CD4-positive, CD25-positive, alpha-beta regulatory T cell (primary cell): Measurements from ENCODE around the gene MRPL34. TPM values are rescaled to one million over a fixed set of nuclear protein-coding genes. Genes with fewer than 3 reads are reported as not detected.
"Not testable (repeated sequence)": the region's sequence is repeated elsewhere in the genome, so short reads cannot be mapped to it uniquely, and the experiment has no call there.

ENCODE experiments used
- ATAC-seq, 2 donors: fragments of 150-1000 bp; cut with Tn5 transposase; one replicate each; pipeline ENCODE4 v1.10.0; 2021; ENCODE audit warnings: low read depth in 2 of 2, moderate number of reproducible peaks in 2 of 2, moderate library complexity in 1 of 2
- DNase-seq, 3 donors: peaks; one replicate each; pipeline versions ENCODE4 v3.0.0 to v3.0.0-alpha.2; 2012 to 2022; ENCODE audit warnings: mixed read lengths in 1 of 3
- H3K27ac ChIP-seq: one replicate; pipeline ENCODE4 v1.7.0; 2013; ENCODE audit warnings: mild to moderate bottlenecking, low read length; ENCODE audit not compliant: insufficient read depth, poor library complexity, severe bottlenecking
- H3K27me3 ChIP-seq: one replicate; pipeline ENCODE4 v1.7.0; 2013; ENCODE audit warnings: low read length; ENCODE audit not compliant: control insufficient read depth, insufficient read depth
- H3K36me3 ChIP-seq: one replicate; pipeline ENCODE4 v1.7.0; 2013; ENCODE audit warnings: mild to moderate bottlenecking, low read length, moderate library complexity; ENCODE audit not compliant: control insufficient read depth, insufficient read depth
- H3K4me1 ChIP-seq: 2 replicates; pipeline ENCODE4 v1.7.0; 2013; ENCODE audit warnings: mild to moderate bottlenecking, low read length; ENCODE audit not compliant: insufficient read depth, control insufficient read depth, poor library complexity, severe bottlenecking
- H3K4me3 ChIP-seq: one replicate; pipeline ENCODE4 v1.7.0; 2013; ENCODE audit warnings: low read depth, mild to moderate bottlenecking, low read length, moderate library complexity
- H3K9me3 ChIP-seq, 2 experiments: 1 replicate in 1 of 2; 2 replicates in 1 of 2; pipeline ENCODE4 v1.7.0; 2013; ENCODE audit warnings: low read length in 2 of 2, mild to moderate bottlenecking in 1 of 2, moderate library complexity in 1 of 2; ENCODE audit not compliant: control insufficient read depth in 2 of 2
- H3K27ac Mint-ChIP-seq, 3 donors: one replicate each; pipeline ENCODE4 v1.8.0; 2020 to 2022; ENCODE audit warnings: mild to moderate bottlenecking in 3 of 3, mixed read lengths in 3 of 3, moderate library complexity in 2 of 3
- H3K27me3 Mint-ChIP-seq: one replicate; pipeline ENCODE4 v1.8.0; 2022; ENCODE audit warnings: mild to moderate bottlenecking, mixed read lengths
- H3K36me3 Mint-ChIP-seq: one replicate; pipeline ENCODE4 v1.8.0; 2020; ENCODE audit warnings: mixed read lengths
- H3K4me1 Mint-ChIP-seq, 4 donors: one replicate each; pipeline ENCODE4 v1.8.0; 2020 to 2022; ENCODE audit warnings: mixed read lengths in 4 of 4, mild to moderate bottlenecking in 1 of 4
- H3K4me3 Mint-ChIP-seq, 4 donors: one replicate each; pipeline ENCODE4 v1.8.0; 2020 to 2022; ENCODE audit warnings: mild to moderate bottlenecking in 4 of 4, mixed read lengths in 4 of 4, moderate library complexity in 3 of 4
- H3K9me3 Mint-ChIP-seq, 7 donors: one replicate each; pipeline ENCODE4 v1.8.0; 2020 to 2022; ENCODE audit warnings: mixed read lengths in 7 of 7, mild to moderate bottlenecking in 3 of 7, moderate library complexity in 2 of 7
- polyA plus RNA-seq, 4 donors: library from polyadenylated mRNA; unstranded; fragments of 300-500 nt; fragmentation: Illumina TruSeq; gene quantifications; one replicate each; pipeline ENCODE4 v1.2.3, GENCODE V29; 2021
- total RNA-seq: library from RNA; stranded (reverse); gene quantifications from one replicate; pipeline ENCODE4 v1.2.3, GENCODE V29; 2022

Gene MRPL34
- total and polyA plus RNA-seq, 5 donors from 2014 or later = 37.1 to 248 (median 231) TPM

DNA sequence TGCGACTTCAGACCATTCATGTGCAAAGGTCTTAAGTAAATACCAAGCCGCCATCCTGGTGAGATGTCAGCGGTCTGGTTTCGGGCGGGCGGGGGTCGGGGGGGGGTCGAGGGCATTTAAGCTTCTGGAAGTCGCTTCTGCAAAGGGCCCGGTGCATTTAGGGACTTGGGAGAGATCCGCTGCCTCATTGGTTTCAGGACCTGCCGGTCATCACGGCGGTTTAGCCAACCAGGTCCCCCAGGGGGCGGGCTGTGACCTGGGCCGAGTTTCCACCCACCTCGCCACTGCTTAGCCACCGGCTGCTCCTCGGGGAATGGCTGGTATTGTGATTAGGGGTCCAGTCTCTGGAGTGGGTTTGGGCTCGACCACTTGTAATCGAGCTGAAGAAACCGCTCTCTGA, 16.2 kb upstream of the MRPL34 start:
- DNase-seq = peak in 1 of 3 donors; percentile 73
- peaks cover 0 to 5% (median 2%) of the 10 kb centered on the region in 4 donors for H3K4me1 Mint-ChIP-seq
- no peak for ATAC-seq
- Histone ChIP-seq H3K27me3 (no peaks in the 10 kb centered on the region), H3K9me3 (no peaks in the 10 kb centered on the region), H3K27ac (no peak overlapping the region), H3K4me3 (no peak overlapping the region), H3K4me1 (peaks cover 11% of the 10 kb centered on the region), H3K36me3 (no peaks in the 10 kb centered on the region)
- no peak overlapping the region for H3K4me3 Mint-ChIP-seq
- H3K27ac Mint-ChIP-seq = no peak overlapping the region
- H3K36me3 Mint-ChIP-seq = no peaks in the 10 kb centered on the region
- H3K9me3 Mint-ChIP-seq = peaks cover 0 to 1% (median 0%) of the 10 kb centered on the region in 7 donors
- H3K27me3 Mint-ChIP-seq = peaks cover 11% of the 10 kb centered on the region

DNA sequence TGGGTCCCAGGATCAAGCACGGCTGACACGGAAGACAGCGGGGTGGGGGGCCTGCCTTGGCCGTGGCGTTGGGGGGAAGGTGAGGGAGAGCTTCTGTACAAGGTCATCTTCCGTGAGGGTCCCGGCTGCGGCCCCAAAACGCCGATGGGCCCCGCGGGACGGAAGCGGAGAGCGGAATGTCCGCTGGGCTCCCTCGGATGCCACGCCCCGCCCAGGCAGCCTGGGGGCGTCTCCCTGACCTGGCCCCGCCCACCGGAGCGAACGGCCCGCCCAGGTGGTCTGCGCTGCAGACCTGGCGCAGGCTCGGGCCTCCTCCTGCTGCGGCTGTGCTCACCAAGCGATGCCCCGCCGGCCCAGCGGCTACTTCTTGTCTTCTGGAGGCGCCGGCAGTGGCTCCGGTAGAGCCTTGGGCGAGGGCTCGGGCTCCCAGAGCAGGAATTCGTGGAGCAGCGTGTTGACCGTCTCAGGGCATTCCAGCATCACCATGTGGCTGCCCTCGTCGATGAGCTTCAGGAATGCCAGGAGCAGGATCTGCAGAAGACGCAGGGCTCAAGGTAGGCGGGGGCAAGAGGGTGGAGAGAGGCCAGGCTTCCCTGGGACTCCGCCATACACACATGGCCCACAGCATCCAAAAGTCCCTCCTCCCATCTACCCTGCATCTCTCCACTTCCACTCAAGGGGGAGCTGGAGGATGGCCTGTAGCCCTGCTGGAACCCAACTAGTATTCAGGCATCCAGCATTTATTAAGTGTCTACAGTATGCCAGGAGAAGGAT, 13.2 kb upstream of the MRPL34 start:
- Histone ChIP-seq H3K4me1 (peaks cover 11% of the 10 kb centered on the region), H3K36me3 (no peaks in the 10 kb centered on the region), H3K27me3 (no peaks in the 10 kb centered on the region), H3K4me3 (peak overlapping the region; percentile 66), H3K27ac (peak overlapping the region; percentile 23), H3K9me3 (no peaks in the 10 kb centered on the region)
- H3K27ac Mint-ChIP-seq = peak overlapping the region in 1 of 3 donors; percentile 59
- ATAC-seq = peak; percentile 93 to 96
- no peaks in the 10 kb centered on the region for H3K36me3 Mint-ChIP-seq
- peaks cover 0 to 5% (median 2%) of the 10 kb centered on the region in 4 donors for H3K4me1 Mint-ChIP-seq
- H3K27me3 Mint-ChIP-seq = peaks cover 11% of the 10 kb centered on the region
- DNase-seq = peak; percentile 75 to 87 (median 79)
- H3K4me3 Mint-ChIP-seq = peak overlapping the region; percentile 91 to 95 (median 92)
- peaks cover 0 to 1% (median 0%) of the 10 kb centered on the region in 7 donors for H3K9me3 Mint-ChIP-seq

DNA sequence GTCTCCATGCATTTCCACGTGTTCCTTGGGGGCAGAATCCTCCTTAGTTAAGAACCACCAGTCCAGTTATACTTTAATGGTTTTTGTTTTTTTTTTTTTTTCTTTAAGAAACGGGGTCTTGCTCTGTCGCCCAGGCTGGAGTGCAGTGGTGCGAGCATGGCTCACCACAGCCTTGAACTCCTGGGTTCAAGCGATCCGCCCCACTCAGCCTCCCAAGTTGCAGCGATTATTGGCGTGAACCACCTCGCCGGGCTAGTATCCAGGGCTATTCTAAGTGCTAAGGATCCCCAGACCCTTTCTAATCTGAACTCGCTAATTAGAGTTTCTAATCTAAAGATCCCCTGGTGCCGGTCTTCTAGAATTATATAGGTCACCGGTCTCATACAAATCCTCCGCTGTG, 12.1 kb upstream of the MRPL34 start:
- DNase-seq = no peak
- Mint-ChIP-seq H3K9me3 (peaks cover 0 to 1% (median 0%) of the 10 kb centered on the region in 7 donors), H3K4me1 (peaks cover 0 to 5% (median 2%) of the 10 kb centered on the region in 4 donors), H3K4me3 (peak overlapping the region in 2 of 4 donors; percentile 47 to 85), H3K36me3 (peaks cover 5% of the 10 kb centered on the region), H3K27ac (no peak overlapping the region), H3K27me3 (peaks cover 6% of the 10 kb centered on the region)
- no peaks in the 10 kb centered on the region for H3K9me3 ChIP-seq
- ATAC-seq = no peak
- no peaks in the 10 kb centered on the region for H3K27me3 ChIP-seq
- H3K4me3 ChIP-seq = no peak overlapping the region
- no peak overlapping the region for H3K27ac ChIP-seq
- H3K36me3 ChIP-seq = peaks cover 4% of the 10 kb centered on the region
- peaks cover 11% of the 10 kb centered on the region for H3K4me1 ChIP-seq

DNA sequence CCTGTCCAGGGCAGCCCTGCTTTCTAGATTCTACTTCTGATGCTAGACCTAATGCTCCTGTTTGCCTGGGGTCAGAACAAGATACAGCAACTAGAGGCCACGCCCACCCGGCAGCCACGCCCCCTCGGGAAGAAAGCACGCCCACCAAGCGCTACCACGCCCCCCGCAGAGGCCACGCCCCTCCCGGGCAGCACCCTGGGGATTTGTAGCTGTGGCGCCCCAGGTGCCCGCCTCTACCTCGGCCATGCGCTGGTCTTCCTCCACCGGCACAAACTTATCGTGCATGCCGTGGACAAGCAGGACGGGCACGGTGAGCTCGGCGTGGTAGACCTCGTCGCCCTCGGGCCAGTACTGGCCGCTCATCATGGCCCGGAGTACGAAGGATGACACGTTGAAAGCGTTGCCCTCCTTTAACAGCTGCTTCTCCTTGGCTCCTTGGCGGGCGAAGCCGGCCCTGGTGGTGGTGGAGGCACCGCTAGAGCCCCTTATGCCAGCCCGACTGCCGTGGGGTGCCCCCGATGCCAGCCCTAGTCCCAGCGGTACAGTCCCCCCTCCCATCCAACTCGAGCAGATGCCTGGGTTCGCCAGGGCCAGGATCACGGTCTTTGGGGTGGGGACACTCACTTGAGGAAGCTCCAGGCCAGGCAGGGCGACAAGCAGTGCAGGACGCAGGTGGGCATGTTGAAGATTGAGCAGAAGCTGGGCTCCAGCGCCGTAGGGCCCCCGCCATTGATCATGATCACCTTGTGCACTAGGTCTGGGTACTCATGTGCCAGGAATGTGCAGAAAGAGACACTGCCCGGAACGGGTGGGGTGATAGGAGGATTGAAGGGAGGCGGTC, 11.4 kb upstream of the MRPL34 start:
- Mint-ChIP-seq H3K9me3 (peaks cover 0 to 1% (median 0%) of the 10 kb centered on the region in 7 donors), H3K27me3 (peaks cover 6% of the 10 kb centered on the region), H3K4me3 (peak overlapping the region in 2 of 4 donors; percentile 47 to 85), H3K4me1 (peaks cover 0 to 5% (median 2%) of the 10 kb centered on the region in 4 donors), H3K27ac (no peak overlapping the region), H3K36me3 (peaks cover 5% of the 10 kb centered on the region)
- Histone ChIP-seq H3K36me3 (peaks cover 4% of the 10 kb centered on the region), H3K27me3 (no peaks in the 10 kb centered on the region), H3K4me1 (peaks cover 11% of the 10 kb centered on the region), H3K9me3 (no peaks in the 10 kb centered on the region), H3K4me3 (no peak overlapping the region), H3K27ac (no peak overlapping the region)
- DNase-seq = peak in 2 of 3 donors; percentile 29 to 32
- no peak for ATAC-seq

DNA sequence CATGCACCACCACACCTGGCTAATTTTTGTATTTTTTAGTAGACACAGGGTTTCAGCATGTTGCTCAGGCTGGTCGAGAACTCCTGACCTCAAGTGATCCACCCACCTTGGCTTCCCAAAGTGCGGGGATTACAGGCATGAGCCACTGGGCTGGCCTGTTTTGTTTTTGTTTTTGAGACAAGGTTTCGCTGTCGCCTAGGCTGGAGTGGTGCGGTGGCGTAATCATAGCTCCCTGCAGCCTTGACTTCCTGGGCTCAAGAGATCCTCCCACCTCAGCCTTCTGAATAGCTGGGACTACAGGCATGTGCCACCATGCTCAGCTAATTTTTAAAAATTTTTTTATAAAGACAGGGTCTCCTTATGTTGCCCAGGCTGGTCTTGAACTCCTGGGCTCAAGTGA, 10.1 kb upstream of the MRPL34 start:
- not testable (repeated sequence) for DNase-seq, H3K27ac Mint-ChIP-seq, H3K4me3 ChIP-seq, H3K27ac ChIP-seq, H3K4me3 Mint-ChIP-seq, H3K36me3 ChIP-seq, H3K9me3 ChIP-seq, H3K27me3 ChIP-seq, H3K4me1 Mint-ChIP-seq, H3K9me3 Mint-ChIP-seq, ATAC-seq, H3K27me3 Mint-ChIP-seq, H3K36me3 Mint-ChIP-seq
- H3K4me1 ChIP-seq = peaks cover 11% of the 10 kb centered on the region

DNA sequence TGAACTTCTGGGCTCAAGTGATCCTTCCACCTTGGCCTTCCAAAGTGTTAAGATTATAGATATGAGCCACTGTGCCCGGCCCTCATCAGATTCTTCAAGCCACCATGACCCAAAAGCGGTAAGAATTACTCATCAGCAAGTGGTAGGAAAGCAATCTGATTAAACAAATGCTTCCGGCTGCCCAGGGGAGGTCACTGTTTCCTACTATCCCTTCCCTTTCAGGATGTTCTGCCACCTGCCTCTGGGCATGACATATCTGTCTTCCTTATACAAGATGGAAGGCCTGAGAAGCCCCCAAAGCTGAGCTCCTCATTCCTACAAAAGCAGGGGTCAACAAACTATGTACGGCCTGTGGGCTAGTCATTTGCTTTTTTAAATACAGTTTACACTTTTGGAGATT, 9.4 kb upstream of the MRPL34 start:
- Mint-ChIP-seq H3K36me3 (peaks cover 5% of the 10 kb centered on the region), H3K27me3 (no peaks in the 10 kb centered on the region), H3K4me1 (peaks cover 0 to 5% (median 2%) of the 10 kb centered on the region in 4 donors), H3K9me3 (no peaks in the 10 kb centered on the region), H3K4me3 (no peak overlapping the region), H3K27ac (peak overlapping the region in 1 of 3 donors; percentile 69)
- Histone ChIP-seq H3K9me3 (no peaks in the 10 kb centered on the region), H3K27ac (no peak overlapping the region), H3K4me3 (no peak overlapping the region), H3K36me3 (peaks cover 4% of the 10 kb centered on the region), H3K27me3 (no peaks in the 10 kb centered on the region), H3K4me1 (peaks cover 11% of the 10 kb centered on the region)
- no peak for ATAC-seq
- DNase-seq = no peak

DNA sequence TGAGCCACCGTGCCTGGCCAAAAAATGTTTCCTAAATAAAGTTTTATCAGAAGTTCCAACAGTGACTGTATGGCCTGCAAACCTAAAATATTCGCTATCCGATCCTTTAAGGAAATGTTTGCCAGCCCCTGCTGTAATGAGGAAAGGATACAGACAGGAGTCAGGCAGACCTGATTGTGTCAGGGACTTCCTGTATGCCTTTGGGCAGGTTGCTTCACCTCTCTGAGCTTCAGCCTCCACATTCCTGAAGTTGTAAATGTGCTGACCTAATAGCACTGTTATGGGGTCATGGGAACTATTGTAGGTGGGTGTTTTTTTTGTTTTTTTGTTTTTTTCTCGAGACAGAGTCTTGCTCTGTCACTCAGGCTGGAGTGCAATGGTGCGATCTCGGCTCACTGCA, 8.7 kb upstream of the MRPL34 start:
- no peaks in the 10 kb centered on the region for H3K27me3 ChIP-seq
- peaks cover 4% of the 10 kb centered on the region for H3K36me3 ChIP-seq
- peaks cover 5% of the 10 kb centered on the region for H3K36me3 Mint-ChIP-seq
- H3K9me3 Mint-ChIP-seq = no peaks in the 10 kb centered on the region
- H3K9me3 ChIP-seq = no peaks in the 10 kb centered on the region
- no peak overlapping the region for H3K27ac Mint-ChIP-seq
- H3K27ac ChIP-seq = no peak overlapping the region
- H3K4me3 Mint-ChIP-seq = no peak overlapping the region
- no peak for DNase-seq
- no peak for ATAC-seq
- peaks cover 9% of the 10 kb centered on the region for H3K4me1 ChIP-seq
- H3K27me3 Mint-ChIP-seq = no peaks in the 10 kb centered on the region
- H3K4me3 ChIP-seq = no peak overlapping the region
- H3K4me1 Mint-ChIP-seq = peaks cover 0 to 10% (median 3%) of the 10 kb centered on the region in 4 donors
